Upper lobe of left lung (tissue), 4 donors: ENCODE measurements around the gene DCLK1.

Experiments used
- POLR2A ChIP-seq, 4 donors: fragments of 450-650 bp; IDR thresholded peaks; one replicate each; pipeline ENCODE4 v1.5.1; 2016 to 2017; ENCODE audit warnings: antibody characterized with exemption in 4 of 4, mild to moderate bottlenecking in 2 of 4
- TF ChIP-seq, protein P1 (sequence below), 6 experiments: fragments of 450-650 bp in 4 of 6; fragments of 200-600 bp in 2 of 6; sonication (generic) in 2 of 6; IDR thresholded peaks; one replicate each; pipeline ENCODE4 v1.5.1; 2016 to 2019; ENCODE audit warnings: antibody characterized with exemption in 6 of 6

- TF ChIP-seq, protein P1, sequence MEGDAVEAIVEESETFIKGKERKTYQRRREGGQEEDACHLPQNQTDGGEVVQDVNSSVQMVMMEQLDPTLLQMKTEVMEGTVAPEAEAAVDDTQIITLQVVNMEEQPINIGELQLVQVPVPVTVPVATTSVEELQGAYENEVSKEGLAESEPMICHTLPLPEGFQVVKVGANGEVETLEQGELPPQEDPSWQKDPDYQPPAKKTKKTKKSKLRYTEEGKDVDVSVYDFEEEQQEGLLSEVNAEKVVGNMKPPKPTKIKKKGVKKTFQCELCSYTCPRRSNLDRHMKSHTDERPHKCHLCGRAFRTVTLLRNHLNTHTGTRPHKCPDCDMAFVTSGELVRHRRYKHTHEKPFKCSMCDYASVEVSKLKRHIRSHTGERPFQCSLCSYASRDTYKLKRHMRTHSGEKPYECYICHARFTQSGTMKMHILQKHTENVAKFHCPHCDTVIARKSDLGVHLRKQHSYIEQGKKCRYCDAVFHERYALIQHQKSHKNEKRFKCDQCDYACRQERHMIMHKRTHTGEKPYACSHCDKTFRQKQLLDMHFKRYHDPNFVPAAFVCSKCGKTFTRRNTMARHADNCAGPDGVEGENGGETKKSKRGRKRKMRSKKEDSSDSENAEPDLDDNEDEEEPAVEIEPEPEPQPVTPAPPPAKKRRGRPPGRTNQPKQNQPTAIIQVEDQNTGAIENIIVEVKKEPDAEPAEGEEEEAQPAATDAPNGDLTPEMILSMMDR (IDR thresholded peaks at IDR 0.05): no peak
- no peak for TF ChIP-seq POLR2A (IDR thresholded peaks at IDR 0.05)
Measured at GRCh38 chr13:35874704-35875103, 256.5 kb downstream of the DCLK1 start.
